Osteoblast (primary cell): ENCODE measurements around the gene CDK18. TPM values are rescaled to one million over a fixed set of nuclear protein-coding genes. Genes with fewer than 3 reads are reported as not detected.

Experiments used
- DNase-seq: peaks from one replicate; pipeline ENCODE4 v3.0.0; 2011; ENCODE audit warnings: low spot score, mixed read lengths; ENCODE audit not compliant: insufficient read length; ENCODE audit errors: missing footprints
- H2AFZ ChIP-seq: 2 replicates; pipeline ENCODE4 v1.6.0; 2011; ENCODE audit warnings: mild to moderate bottlenecking, low read length
- H3K27ac ChIP-seq: 2 replicates; pipeline ENCODE4 v1.5.1; 2011; ENCODE audit warnings: mild to moderate bottlenecking, low read depth, low read length, moderate library complexity
- H3K27me3 ChIP-seq: 2 replicates; pipeline ENCODE4 v1.6.0; 2012; ENCODE audit warnings: mild to moderate bottlenecking, control low read depth, inconsistent platforms, low read length, moderate library complexity; ENCODE audit not compliant: insufficient read depth
- H3K36me3 ChIP-seq: 2 replicates; pipeline ENCODE4 v1.5.1; 2011; ENCODE audit warnings: mild to moderate bottlenecking, low read length, control low read depth, moderate library complexity; ENCODE audit not compliant: insufficient read depth
- H3K4me1 ChIP-seq: 2 replicates; pipeline ENCODE4 v1.5.1; 2011; ENCODE audit warnings: mild to moderate bottlenecking, low read length, control low read depth, moderate library complexity; ENCODE audit not compliant: insufficient read depth
- H3K4me2 ChIP-seq: 2 replicates; pipeline ENCODE4 v1.6.0; 2011; ENCODE audit warnings: mild to moderate bottlenecking, low read length; ENCODE audit not compliant: insufficient read depth
- H3K4me3 ChIP-seq: fragments of 200-600 bp; sonication (generic); 3 replicates; pipeline ENCODE4 v1.5.1; 2012; ENCODE audit warnings: mild to moderate bottlenecking, low read length, inconsistent platforms; ENCODE audit not compliant: insufficient read depth
- H3K79me2 ChIP-seq: 2 replicates; pipeline ENCODE4 v1.6.0; 2012; ENCODE audit warnings: mild to moderate bottlenecking, low read length, control low read depth, inconsistent platforms; ENCODE audit not compliant: insufficient read depth
- H3K9me3 ChIP-seq: 2 replicates; pipeline ENCODE4 v1.5.1; 2011; ENCODE audit warnings: low read depth, low read length, control low read depth
- H4K20me1 ChIP-seq: 2 replicates; pipeline ENCODE4 v1.6.0; 2012; ENCODE audit warnings: mild to moderate bottlenecking, low read length, control low read depth; ENCODE audit not compliant: insufficient read depth
- total RNA-seq: library from RNA; depleted of rRNA; stranded (reverse); fragments of >200 nt; gene quantifications from 2 replicates; pipeline ENCODE4 v1.2.3, GENCODE V29; 2012
- TF ChIP-seq, protein P1 (sequence below): IDR thresholded peaks from 2 replicates; pipeline ENCODE4 v1.5.1; 2011; ENCODE audit warnings: mild to moderate bottlenecking, low read depth, low read length, moderate library complexity; ENCODE audit errors: extremely low read depth

CDK18 gene
- total RNA-seq, 1 donor = 0.72 TPM

DNA sequence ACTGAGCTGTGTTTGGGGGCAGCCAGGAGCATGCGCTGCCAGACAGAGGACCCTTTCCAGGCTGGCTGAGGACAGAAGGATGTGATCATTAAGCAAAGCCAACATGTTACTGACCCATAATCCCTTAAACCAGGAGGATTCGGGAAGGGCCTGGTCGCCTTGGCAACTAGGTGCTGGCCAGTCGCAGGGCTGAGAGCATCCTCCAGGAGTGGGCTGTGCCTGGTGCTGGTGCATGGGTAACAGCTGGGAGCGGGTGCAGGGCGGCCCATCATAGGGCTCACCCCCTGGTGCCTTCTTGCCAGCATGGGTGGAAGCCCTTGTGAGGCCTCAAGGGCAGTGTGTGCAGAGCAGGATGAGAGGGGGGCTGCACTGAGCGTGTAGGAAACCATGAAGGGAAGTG lies 17.2 kb downstream of the CDK18 start:
- H3K27me3 ChIP-seq = peaks cover 21% of the 10 kb centered on the region
- no peak overlapping the region for H3K27ac ChIP-seq
- H3K36me3 ChIP-seq = no peaks in the 10 kb centered on the region
- H3K4me2 ChIP-seq = no peak overlapping the region
- H3K4me3 ChIP-seq = no peak overlapping the region
- H3K9me3 ChIP-seq = no peaks in the 10 kb centered on the region
- TF ChIP-seq, protein P1, sequence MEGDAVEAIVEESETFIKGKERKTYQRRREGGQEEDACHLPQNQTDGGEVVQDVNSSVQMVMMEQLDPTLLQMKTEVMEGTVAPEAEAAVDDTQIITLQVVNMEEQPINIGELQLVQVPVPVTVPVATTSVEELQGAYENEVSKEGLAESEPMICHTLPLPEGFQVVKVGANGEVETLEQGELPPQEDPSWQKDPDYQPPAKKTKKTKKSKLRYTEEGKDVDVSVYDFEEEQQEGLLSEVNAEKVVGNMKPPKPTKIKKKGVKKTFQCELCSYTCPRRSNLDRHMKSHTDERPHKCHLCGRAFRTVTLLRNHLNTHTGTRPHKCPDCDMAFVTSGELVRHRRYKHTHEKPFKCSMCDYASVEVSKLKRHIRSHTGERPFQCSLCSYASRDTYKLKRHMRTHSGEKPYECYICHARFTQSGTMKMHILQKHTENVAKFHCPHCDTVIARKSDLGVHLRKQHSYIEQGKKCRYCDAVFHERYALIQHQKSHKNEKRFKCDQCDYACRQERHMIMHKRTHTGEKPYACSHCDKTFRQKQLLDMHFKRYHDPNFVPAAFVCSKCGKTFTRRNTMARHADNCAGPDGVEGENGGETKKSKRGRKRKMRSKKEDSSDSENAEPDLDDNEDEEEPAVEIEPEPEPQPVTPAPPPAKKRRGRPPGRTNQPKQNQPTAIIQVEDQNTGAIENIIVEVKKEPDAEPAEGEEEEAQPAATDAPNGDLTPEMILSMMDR = no peak
- no peaks in the 10 kb centered on the region for H3K4me1 ChIP-seq
- peak; percentile 42 for DNase-seq
- no peaks in the 10 kb centered on the region for H4K20me1 ChIP-seq
- no peak overlapping the region for H2AFZ ChIP-seq
- H3K79me2 ChIP-seq = no peaks in the 10 kb centered on the region

DNA sequence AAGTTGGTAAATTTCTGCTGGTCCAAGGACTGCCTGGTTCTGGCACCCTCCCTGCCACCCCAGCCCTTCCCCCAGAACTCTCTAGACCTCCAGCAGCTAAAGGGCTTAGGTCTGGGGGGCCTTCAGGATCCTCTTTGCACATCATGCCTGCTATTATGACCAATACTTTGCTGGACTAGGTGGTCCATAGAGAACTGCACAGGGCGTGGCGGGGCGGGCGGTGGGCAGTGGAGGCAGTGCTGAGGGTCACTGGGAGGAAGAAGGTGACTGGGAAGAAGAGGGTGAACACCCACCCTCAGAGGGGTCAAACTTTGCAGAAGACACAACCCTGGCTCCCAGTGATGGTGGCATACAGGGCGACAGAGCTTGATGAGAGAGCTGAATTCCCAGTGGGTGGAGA lies 18.2 kb downstream of the CDK18 start:
- Histone ChIP-seq H3K79me2 (no peaks in the 10 kb centered on the region), H3K9me3 (no peaks in the 10 kb centered on the region), H3K27me3 (peaks cover 20% of the 10 kb centered on the region), H2AFZ (no peak overlapping the region), H4K20me1 (no peaks in the 10 kb centered on the region), H3K4me3 (no peak overlapping the region), H3K4me1 (no peaks in the 10 kb centered on the region), H3K4me2 (no peak overlapping the region), H3K36me3 (no peaks in the 10 kb centered on the region), H3K27ac (no peak overlapping the region)
- TF ChIP-seq, protein P1 = no peak
- no peak for DNase-seq

DNA sequence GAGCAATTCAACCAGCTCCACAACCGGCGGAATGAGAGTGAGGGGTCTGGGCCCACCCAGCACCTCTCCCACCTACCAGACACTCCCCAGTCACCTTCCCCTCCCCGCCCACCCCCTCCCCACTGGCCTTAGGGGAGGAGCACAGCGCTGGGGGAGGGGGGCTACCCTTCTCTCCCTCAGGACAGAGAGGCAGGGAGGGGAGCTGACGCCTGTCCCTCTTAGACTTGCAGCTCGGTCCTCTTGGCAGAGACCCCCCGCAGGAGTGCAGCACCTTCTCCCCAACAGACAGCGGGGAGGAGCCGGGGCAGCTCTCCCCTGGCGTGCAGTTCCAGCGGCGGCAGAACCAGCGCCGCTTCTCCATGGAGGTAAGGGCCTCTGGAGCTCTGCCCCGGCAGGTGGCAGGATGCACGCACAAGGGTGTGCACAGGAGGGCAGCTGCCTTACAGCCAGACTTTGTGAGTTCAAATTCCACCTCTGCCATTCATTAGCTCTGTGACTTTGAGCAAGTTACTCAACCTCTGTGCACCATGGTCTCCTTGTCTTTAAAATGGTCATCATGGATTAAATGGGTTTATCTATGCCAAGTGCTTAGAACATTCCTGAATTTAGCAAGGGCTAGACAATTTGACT lies 18.9 kb downstream of the CDK18 start:
- Histone ChIP-seq H3K4me2 (no peak overlapping the region), H4K20me1 (no peaks in the 10 kb centered on the region), H3K4me1 (no peaks in the 10 kb centered on the region), H3K27me3 (peaks cover 14% of the 10 kb centered on the region), H3K4me3 (no peak overlapping the region), H3K36me3 (no peaks in the 10 kb centered on the region), H3K27ac (no peak overlapping the region), H3K79me2 (no peaks in the 10 kb centered on the region), H2AFZ (no peak overlapping the region), H3K9me3 (no peaks in the 10 kb centered on the region)
- DNase-seq = peak; percentile 76
- TF ChIP-seq, protein P1 = no peak

GRCh38 chr1:205523891-205524793 lies 19.7 kb downstream of the CDK18 start:
- H3K79me2 ChIP-seq = no peaks in the 10 kb centered on the region
- no peak overlapping the region for H2AFZ ChIP-seq
- DNase-seq = peak; percentile 99

More at GRCh38 chr1:205523891-205524793, 19.7 kb downstream of the CDK18 start:
- peaks cover 6% of the 10 kb centered on the region for H3K27me3 ChIP-seq
- TF ChIP-seq, protein P1 = peak; percentile 80
- no peaks in the 10 kb centered on the region for H4K20me1 ChIP-seq
- no peak overlapping the region for H3K4me3 ChIP-seq
- H3K4me1 ChIP-seq = no peaks in the 10 kb centered on the region
- H3K4me2 ChIP-seq = no peak overlapping the region
- no peak overlapping the region for H3K27ac ChIP-seq
- H3K36me3 ChIP-seq = no peaks in the 10 kb centered on the region
- no peaks in the 10 kb centered on the region for H3K9me3 ChIP-seq
